ENCODE data around the gene RRP7A. TPM values are rescaled to one million over a fixed set of nuclear protein-coding genes. Genes with fewer than 3 reads are reported as not detected.
"Not testable (repeated sequence)": the region's sequence is repeated elsewhere in the genome, so short reads cannot be mapped to it uniquely, and the experiment has no call there.

RRP7A gene
- total and polyA plus RNA-seq, 8 donors: 9.3 to 32.4 (median 21.1) TPM

DNA sequence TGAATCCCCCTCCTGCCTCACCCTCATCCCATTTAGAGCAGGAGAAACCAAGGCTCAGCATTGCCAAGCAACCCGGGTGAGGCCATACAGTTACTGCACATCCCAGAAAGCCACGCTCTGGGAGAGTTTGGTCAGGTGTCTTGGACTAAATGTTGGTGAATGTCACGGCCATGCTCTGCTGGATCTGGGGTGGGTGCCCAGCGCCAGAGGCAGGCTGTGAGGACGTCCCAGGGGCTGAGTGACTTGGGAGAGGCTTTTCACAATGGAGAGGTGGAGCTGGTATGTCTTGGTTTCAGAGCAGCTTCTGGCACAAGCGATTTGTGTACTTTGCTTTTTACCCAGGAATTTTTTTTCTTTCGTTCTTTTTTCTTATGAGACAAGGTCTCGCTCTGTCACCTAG is 40.8 kb upstream of the RRP7A start:
- H3K27ac ChIP-seq: no peak overlapping the region
- no peaks in the 10 kb centered on the region for H3K27me3 ChIP-seq
- intact Hi-C loops (cut with DNase I; ENCODE audit: low total_unique reads): no loop called here
- 53 to 79% (median 64%) methylated on average over 6 to 8 of the region's 8 CpGs for WGBS, 5 donors
- peaks cover 0 to 4% (median 0%) of the 10 kb centered on the region in 4 donors for H3K36me3 ChIP-seq
- no peak overlapping the region for H3K4me3 ChIP-seq
- DNase-seq: no peak
- no peaks in the 10 kb centered on the region for H3K9me3 ChIP-seq
- peaks cover 0 to 13% (median 2%) of the 10 kb centered on the region in 4 donors for H3K4me1 ChIP-seq
- no peak for TF ChIP-seq CTCF (IDR thresholded peaks at IDR 0.05)
- TF ChIP-seq EP300 (IDR thresholded peaks at IDR 0.05): no peak
- no peak for TF ChIP-seq POLR2A (IDR thresholded peaks at IDR 0.05)
- TF ChIP-seq POLR2AphosphoS5 (IDR thresholded peaks at IDR 0.05): no peak

DNA sequence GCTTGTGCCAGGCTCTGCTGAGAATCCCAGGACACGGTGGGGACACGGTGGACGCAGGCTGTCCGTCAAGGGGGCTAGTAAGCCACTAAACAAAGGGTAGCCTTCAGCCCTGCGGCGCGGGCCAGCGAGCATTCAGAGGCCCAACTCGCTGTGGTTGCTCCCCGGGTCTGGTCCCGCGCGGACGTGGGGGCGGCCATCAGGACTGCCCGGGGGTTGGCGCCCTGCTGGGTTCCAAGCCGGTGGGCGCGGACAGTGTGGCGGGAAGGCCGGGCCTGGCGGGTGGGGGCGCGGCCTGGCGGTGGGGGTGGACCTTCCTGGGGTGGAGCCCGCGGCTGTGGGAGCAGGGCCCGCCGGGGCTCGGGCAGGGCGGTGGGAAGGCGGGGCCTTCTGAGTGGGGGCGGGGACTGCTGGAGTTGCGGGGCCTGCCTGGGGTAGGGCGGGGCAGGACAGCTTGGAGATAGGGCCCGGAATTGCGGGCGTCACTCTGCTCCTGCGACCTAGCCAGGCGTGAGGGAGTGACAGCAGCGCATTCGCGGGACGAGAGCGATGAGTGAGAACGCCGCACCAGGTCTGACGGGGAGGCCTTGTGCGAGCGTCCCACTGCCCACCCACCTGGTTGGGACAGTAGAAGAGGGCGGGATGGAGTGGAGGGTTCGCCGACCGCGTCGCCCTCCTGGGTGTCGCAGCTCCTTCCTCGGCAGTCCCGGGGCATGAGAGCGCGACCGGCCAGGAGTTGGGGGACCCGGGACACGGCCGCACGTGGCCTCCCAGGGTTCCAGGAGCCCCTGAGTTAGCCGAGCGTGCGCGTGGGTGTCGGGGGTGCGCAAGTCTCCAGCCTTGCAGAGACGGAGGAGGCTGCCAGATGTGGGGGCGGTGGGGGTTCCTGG is 34.1 kb upstream of the RRP7A start, which contains the start of gene SERHL2:
TSS of gene SERHL2 (plus strand) at position 482 of the 887 bp plus-strand sequence. CDS start at position 547, 65 bp downstream.
- H3K36me3 ChIP-seq: no peaks in the 10 kb centered on the region
- H3K4me1 ChIP-seq: peaks cover 12 to 18% (median 17%) of the 10 kb centered on the region in 4 donors
- H3K9me3 ChIP-seq: no peaks in the 10 kb centered on the region
- peak; percentile 92 to 96 for DNase-seq
- WGBS, 5 donors: 1 to 3% (median 3%) methylated on average over 32 to 75 of the region's 75 CpGs
- TF ChIP-seq POLR2A (IDR thresholded peaks at IDR 0.05): no peak
- TF ChIP-seq POLR2AphosphoS5 (IDR thresholded peaks at IDR 0.05): peak in 2 of 3 donors; percentile 54 to 55
- H3K27ac ChIP-seq: peak within 1 kb of the TSS in 4 of 5 donors; percentile 10 to 67 (median 44)
- peaks cover 0 to 7% (median 0%) of the 10 kb centered on the region in 3 donors for H3K27me3 ChIP-seq
- H3K4me3 ChIP-seq: peak within 1 kb of the TSS; percentile 50 to 51 (median 50)
- intact Hi-C loops (cut with DNase I; ENCODE audit: low total_unique reads): no loop called here

DNA sequence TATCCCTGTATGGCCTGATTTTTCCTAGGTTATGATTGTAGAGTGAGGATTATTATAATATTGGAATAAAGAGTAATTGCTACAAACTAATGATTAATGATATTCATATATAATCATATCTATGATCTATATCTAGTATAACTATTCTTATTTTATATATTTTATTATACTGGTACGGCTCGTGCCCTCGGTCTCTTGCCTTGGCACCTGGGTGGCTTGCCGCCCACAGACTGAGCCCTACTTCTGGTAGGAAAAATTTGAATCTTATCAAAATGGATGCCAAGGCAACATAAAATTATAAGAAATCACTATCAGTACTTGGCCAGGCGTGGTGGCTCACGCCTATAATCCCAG is 32.7 kb upstream of the RRP7A start:
- TF ChIP-seq CTCF (IDR thresholded peaks at IDR 0.05): peak in 1 of 7 experiments; percentile 4
- 80 to 90% (median 83%) methylated on average over 6 of the region's 6 CpGs for WGBS, 5 donors
- H3K4me1 ChIP-seq: peaks cover 12 to 18% (median 17%) of the 10 kb centered on the region in 4 donors
- DNase-seq; H3K9me3 ChIP-seq; intact Hi-C loops (cut with DNase I; ENCODE audit: low total_unique reads); H3K36me3 ChIP-seq: not testable (repeated sequence)
- peak overlapping the region in 1 of 4 donors; percentile 24 for H3K4me3 ChIP-seq
- H3K27ac ChIP-seq: peak overlapping the region in 1 of 5 donors; percentile 63
- peaks cover 0 to 14% (median 0%) of the 10 kb centered on the region in 3 donors for H3K27me3 ChIP-seq

DNA sequence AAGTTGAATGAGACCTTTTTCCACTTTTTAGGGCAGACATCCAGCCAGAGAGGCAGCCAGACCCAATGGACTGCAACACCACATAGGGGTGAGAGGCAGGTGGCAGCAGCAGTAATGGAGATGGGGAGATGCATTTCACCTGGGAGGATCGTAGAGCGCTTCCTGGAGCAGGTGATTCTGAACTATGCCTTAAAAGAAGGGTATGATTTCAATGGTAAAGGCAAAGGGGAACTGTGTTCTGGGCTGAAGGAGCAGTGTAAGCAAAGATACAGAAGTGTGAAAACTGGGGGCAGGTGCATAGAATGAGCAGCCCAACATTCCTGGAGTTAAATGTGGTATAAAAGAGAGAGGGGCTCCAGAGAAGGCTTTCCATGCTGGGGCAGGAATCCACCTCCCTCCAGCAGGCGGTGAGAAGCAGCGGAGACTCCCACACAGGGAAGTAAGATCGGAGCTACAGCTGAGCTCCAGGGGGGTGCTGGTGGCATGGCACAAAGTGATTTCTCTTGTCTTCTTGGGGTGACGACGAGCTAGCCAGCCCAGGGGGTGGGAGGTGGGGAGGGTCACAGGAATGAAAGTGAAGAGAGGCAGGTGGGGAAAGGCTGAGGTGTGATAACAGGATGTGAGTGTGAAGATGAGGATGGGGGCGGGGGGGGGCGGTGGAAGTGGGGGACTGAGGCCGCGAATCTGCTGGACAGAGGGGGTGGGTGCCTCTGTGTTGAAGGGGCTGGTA is 29.9 kb upstream of the RRP7A start:
- Histone ChIP-seq H3K36me3 (no peaks in the 10 kb centered on the region), H3K9me3 (no peaks in the 10 kb centered on the region), H3K4me3 (no peak overlapping the region), H3K27me3 (peaks cover 0 to 14% (median 0%) of the 10 kb centered on the region in 3 donors), H3K4me1 (peaks cover 12 to 17% (median 17%) of the 10 kb centered on the region in 4 donors), H3K27ac (no peak overlapping the region)
- intact Hi-C loops (cut with DNase I; ENCODE audit: low total_unique reads): no loop called here
- 73 to 84% (median 80%) methylated on average over 7 to 11 of the region's 11 CpGs for WGBS, 5 donors
- TF ChIP-seq POLR2A (IDR thresholded peaks at IDR 0.05): no peak
- no peak for TF ChIP-seq EP300 (IDR thresholded peaks at IDR 0.05)
- TF ChIP-seq CTCF (IDR thresholded peaks at IDR 0.05): no peak
- no peak for TF ChIP-seq POLR2AphosphoS5 (IDR thresholded peaks at IDR 0.05)
- no peak for DNase-seq
